ENCODE results near the gene CFAP65.

CFAP65 gene

GRCh38 chr2:219060821-219061791, 19.8 kb upstream of the CFAP65 start, which contains the start of gene IHH:
TSS of gene IHH (minus strand) at chr2:219060921. CDS start at chr2:219060467, 454 bp downstream.
- no peak for DNase-seq (ENCODE audit: low read depth in 1 of 2, low spot score in 1 of 2)

- no peak for DNase-seq (ENCODE audit: low read depth in 1 of 2, low spot score in 1 of 2)
These were observed 18.7 kb upstream of the CFAP65 start for GRCh38 chr2:219059725-219060682.

GRCh38 chr2:219059375-219059724, 18.0 kb upstream of the CFAP65 start:
- no peak for DNase-seq (ENCODE audit: low read depth in 1 of 2, low spot score in 1 of 2)

- no peak for DNase-seq (ENCODE audit: low read depth in 1 of 2, low spot score in 1 of 2)
These were observed 17.4 kb upstream of the CFAP65 start for GRCh38 chr2:219058541-219059374.

- DNase-seq (ENCODE audit: low read depth in 1 of 2, low spot score in 1 of 2), result peak; percentile 51 to 72
These were observed 16.6 kb upstream of the CFAP65 start for GRCh38 chr2:219057709-219058540.

GRCh38 chr2:219056896-219057708, 15.8 kb upstream of the CFAP65 start:
- no peak for DNase-seq (ENCODE audit: low read depth in 1 of 2, low spot score in 1 of 2)

- no peak for DNase-seq (ENCODE audit: low read depth in 1 of 2, low spot score in 1 of 2)
These were observed 15.0 kb upstream of the CFAP65 start for GRCh38 chr2:219056176-219056895.

- no peak for DNase-seq (ENCODE audit: low read depth in 1 of 2, low spot score in 1 of 2)
These were observed 13.9 kb upstream of the CFAP65 start for GRCh38 chr2:219054956-219055903.

GRCh38 chr2:219049282-219049681, 8.0 kb upstream of the CFAP65 start:
- DNase-seq (ENCODE audit: low read depth in 1 of 2, low spot score in 1 of 2), result no peak

- DNase-seq (ENCODE audit: low read depth in 1 of 2, low spot score in 1 of 2), result no peak
These were observed 4.7 kb upstream of the CFAP65 start for GRCh38 chr2:219045937-219046550.

- DNase-seq (ENCODE audit: low read depth in 1 of 2, low spot score in 1 of 2), result no peak
These were observed 1.4 kb upstream of the CFAP65 start for GRCh38 chr2:219042750-219043149.

GRCh38 chr2:219042157-219042556, 841 bp upstream of the CFAP65 start:
- DNase-seq (ENCODE audit: low read depth in 1 of 2, low spot score in 1 of 2), result no peak

- no peak for DNase-seq (ENCODE audit: low read depth in 1 of 2, low spot score in 1 of 2)
These were observed 2.7 kb downstream of the CFAP65 start for GRCh38 chr2:219038600-219038999.

- no peak for DNase-seq (ENCODE audit: low read depth in 1 of 2, low spot score in 1 of 2)
These were observed 3.4 kb downstream of the CFAP65 start for GRCh38 chr2:219037783-219038499.

- no peak for DNase-seq (ENCODE audit: low read depth in 1 of 2, low spot score in 1 of 2)
These were observed 5.4 kb downstream of the CFAP65 start for GRCh38 chr2:219035942-219036341.

GRCh38 chr2:219034823-219035222, 6.5 kb downstream of the CFAP65 start:
- no peak for DNase-seq (ENCODE audit: low read depth in 1 of 2, low spot score in 1 of 2)

All from stimulated activated CD4-positive, alpha-beta T cell treated with anti-CD3 and anti-CD28 coated beads, Interleukin-15, amount 100 ng/mL, for 1 hour (primary cell).